BLaER1 (cell line): ENCODE measurements around the gene KCNMB3.

ENCODE experiments used
- H3K27ac ChIP-seq: shearing (Covaris generic); formaldehyde crosslinking; 2 replicates; pipeline ENCODE4 v1.8.1; 2022
- H3K27me3 ChIP-seq: shearing (Covaris generic); formaldehyde crosslinking; 2 replicates; pipeline ENCODE4 v1.8.1; 2022
- H3K36me3 ChIP-seq: shearing (Covaris generic); formaldehyde crosslinking; 2 replicates; pipeline ENCODE4 v1.8.1; 2022
- H3K4me1 ChIP-seq: shearing (Covaris generic); formaldehyde crosslinking; 2 replicates; pipeline ENCODE4 v1.8.1; 2022
- H3K4me2 ChIP-seq: shearing (Covaris generic); formaldehyde crosslinking; 2 replicates; pipeline ENCODE4 v1.8.1; 2022
- H3K4me3 ChIP-seq: shearing (Covaris generic); formaldehyde crosslinking; 2 replicates; pipeline ENCODE4 v1.8.1; 2022
- H3K9ac ChIP-seq: shearing (Covaris generic); formaldehyde crosslinking; 2 replicates; pipeline ENCODE4 v1.8.1; 2022
- H3K9me3 ChIP-seq: shearing (Covaris generic); formaldehyde crosslinking; 2 replicates; pipeline ENCODE4 v1.8.1; 2022
- H4K20me1 ChIP-seq: shearing (Covaris generic); formaldehyde crosslinking; 2 replicates; pipeline ENCODE4 v1.8.1; 2022
- Cebpa-rat ChIP-seq: shearing (Covaris generic); IDR thresholded peaks from 2 replicates; pipeline ENCODE4 v1.8.1; 2022

Gene KCNMB3, protein sequence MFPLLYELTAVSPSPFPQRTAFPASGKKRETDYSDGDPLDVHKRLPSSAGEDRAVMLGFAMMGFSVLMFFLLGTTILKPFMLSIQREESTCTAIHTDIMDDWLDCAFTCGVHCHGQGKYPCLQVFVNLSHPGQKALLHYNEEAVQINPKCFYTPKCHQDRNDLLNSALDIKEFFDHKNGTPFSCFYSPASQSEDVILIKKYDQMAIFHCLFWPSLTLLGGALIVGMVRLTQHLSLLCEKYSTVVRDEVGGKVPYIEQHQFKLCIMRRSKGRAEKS

DNA sequence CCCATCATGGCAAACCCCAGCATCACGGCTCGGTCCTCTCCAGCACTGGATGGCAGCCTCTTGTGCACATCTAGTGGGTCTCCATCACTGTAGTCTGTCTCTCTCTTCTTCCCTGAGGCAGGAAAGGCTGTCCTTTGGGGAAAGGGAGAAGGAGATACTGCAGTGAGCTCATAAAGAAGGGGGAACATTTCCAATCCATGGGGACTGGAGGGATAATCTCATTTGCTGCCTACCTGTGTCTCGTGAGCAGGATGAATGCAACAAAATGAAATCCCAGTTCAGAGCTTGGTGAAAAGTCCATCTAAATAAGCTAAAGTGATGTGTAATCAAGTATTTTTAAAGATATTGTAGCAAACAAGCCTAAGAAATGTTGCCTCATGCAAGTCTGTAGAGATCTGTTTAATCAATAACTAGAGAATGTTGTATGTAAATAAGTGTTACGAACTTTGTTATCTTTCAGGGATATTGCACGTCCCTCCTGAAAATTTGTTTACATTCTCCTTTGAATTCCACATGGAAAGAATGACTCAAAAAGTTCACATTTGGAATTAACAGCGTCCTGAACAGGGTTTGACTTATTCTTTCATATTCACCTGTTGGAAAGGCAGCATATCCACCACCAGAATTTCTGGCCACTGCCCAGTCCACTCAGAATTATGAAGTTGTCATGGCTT, at the start of gene KCNMB3:
KCNMB3 (minus strand) TSS at position 312 of the 674 bp plus-strand sequence; CDS start at position 188, 124 bp downstream.
- TF ChIP-seq Cebpa-rat, result no peak

DNA sequence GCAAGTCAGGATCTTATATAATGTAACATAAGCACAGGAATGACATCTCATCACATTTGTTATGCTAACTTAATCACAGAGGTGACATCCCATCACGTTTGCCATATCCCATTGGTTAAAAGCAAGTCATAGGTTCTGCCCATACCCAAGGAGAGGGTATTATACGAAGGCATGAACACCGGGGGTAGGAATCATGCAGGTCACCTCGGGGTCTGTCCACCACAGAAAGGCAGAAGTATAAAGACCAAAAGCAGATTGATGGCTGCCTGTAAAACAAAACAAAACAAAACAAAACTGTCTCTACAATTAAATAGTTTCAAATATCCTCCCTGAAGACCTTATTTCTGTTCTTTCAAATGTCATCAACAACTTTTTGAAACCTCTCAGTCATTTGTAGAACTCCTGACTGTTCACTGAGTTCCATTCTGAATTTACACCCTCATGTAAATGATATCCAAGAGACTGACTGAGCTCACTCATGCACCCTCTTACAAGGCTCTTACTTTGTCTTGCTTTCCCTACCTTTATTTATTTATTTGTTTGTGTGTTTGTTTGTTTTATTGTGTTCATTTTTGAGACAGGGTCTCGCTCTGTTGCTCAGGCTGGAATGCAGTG, 49.2 kb upstream of the KCNMB3 start:
- no peaks in the 10 kb centered on the region for H3K4me1 ChIP-seq
- H3K4me3 ChIP-seq, result no peak overlapping the region
- H3K27me3 ChIP-seq, result no peaks in the 10 kb centered on the region
- TF ChIP-seq Cebpa-rat, result no peak
- H3K27ac ChIP-seq, result no peak overlapping the region
- H3K36me3 ChIP-seq, result no peaks in the 10 kb centered on the region
- H3K9ac ChIP-seq, result no peak overlapping the region
- peaks cover 11% of the 10 kb centered on the region; the same call in 1 of the 2 replicates for H3K9me3 ChIP-seq
- no peaks in the 10 kb centered on the region for H4K20me1 ChIP-seq
- H3K4me2 ChIP-seq, result no peak overlapping the region

More for the DNA sequence above, at the start of gene KCNMB3:
- H3K4me2 ChIP-seq, result no peak within 1 kb of the TSS
- no peaks in the 10 kb centered on the region for H3K36me3 ChIP-seq
- H4K20me1 ChIP-seq, result no peaks in the 10 kb centered on the region
- no peaks in the 10 kb centered on the region for H3K9me3 ChIP-seq
- H3K27me3 ChIP-seq, result no peaks in the 10 kb centered on the region
- H3K27ac ChIP-seq, result no peak within 1 kb of the TSS
- H3K4me3 ChIP-seq, result no peak within 1 kb of the TSS
- no peak within 1 kb of the TSS for H3K9ac ChIP-seq
- H3K4me1 ChIP-seq, result no peaks in the 10 kb centered on the region

DNA sequence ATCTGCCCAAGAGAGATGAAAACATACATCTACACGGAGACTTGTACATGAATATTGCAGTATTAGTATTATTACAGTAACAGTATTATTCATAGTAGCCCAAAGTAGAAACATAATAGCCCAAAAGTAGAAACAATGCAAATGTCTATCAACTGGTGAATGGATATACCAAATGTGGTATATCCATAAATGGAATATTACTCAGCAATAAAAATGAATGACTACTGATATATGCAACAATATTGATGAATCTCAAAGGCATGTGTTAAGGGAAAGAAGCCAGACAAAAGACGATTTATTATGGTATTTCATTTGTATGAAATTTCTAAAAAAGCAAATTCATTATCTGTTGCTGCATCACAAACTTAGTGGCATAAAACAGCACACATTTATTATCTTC, 48.4 kb upstream of the KCNMB3 start:
- Histone ChIP-seq H3K4me2 (no peak overlapping the region), H4K20me1 (no peaks in the 10 kb centered on the region), H3K9me3 (peaks cover 11% of the 10 kb centered on the region; the same call in 1 of the 2 replicates), H3K4me3 (no peak overlapping the region), H3K36me3 (no peaks in the 10 kb centered on the region), H3K27me3 (no peaks in the 10 kb centered on the region), H3K9ac (no peak overlapping the region), H3K27ac (no peak overlapping the region), H3K4me1 (no peaks in the 10 kb centered on the region)
- no peak for TF ChIP-seq Cebpa-rat

DNA sequence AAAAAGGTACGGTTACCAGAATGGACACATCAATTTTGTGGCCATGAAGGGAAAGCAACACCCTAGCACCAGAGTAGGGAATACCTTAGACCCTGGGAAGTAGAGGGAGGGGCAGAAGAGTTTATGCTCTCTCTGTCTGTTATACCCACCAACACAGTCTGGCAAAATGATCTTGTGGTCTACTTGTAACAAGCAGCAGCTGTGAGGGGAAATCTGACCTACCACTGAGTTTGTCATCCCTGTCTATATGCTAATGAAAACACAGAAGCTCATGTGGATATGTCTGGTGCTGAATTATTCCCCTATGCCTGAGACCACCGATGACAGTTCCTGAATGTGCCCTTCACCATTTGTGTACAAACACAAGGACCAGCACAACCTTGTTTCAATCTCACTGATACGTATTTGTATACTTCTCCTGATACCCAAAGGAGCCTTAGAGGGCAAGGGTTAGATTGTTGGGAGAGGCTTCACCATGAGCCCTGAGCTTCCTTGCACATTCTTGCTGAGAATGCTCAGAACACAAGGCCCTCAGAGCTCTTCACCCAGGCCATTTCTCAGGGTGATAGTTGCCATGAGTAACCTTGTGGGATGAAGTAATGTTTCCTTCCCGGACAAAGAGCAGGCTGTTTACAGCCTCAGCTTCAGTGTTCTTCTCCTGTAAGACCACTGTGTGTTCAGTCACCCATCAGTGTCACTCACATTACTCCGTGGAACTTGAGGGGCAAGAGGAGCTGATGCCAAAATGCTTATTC, 47.2 kb upstream of the KCNMB3 start:
- H3K27me3 ChIP-seq, result no peaks in the 10 kb centered on the region
- H3K9me3 ChIP-seq, result peaks cover 11% of the 10 kb centered on the region; the same call in 1 of the 2 replicates
- H3K27ac ChIP-seq, result no peak overlapping the region
- H3K4me3 ChIP-seq, result no peak overlapping the region
- H4K20me1 ChIP-seq, result no peaks in the 10 kb centered on the region
- no peak overlapping the region for H3K4me2 ChIP-seq
- no peaks in the 10 kb centered on the region for H3K36me3 ChIP-seq
- no peaks in the 10 kb centered on the region for H3K4me1 ChIP-seq
- H3K9ac ChIP-seq, result no peak overlapping the region
- no peak for TF ChIP-seq Cebpa-rat

DNA sequence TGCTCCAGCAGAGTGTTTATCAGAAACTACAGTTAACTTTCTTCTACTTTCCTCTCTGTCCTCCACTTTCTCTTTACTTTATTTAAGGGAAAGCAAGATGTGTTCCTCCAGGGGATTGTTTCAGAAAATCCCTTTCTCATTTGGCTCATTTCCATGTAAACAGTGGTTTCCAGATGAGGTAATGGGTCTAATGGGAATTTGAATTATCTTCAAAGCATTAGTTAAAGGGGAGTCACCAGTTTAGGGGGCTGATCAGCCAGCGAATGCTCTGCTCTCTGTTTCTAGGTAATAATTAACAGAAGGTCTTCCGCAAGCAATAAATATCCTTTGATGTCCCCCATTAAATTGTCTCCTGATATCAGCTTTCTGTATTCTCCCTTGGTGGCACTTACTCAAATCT, 41.5 kb upstream of the KCNMB3 start:
- TF ChIP-seq Cebpa-rat, result no peak
- Histone ChIP-seq H3K4me1 (no peaks in the 10 kb centered on the region), H3K4me3 (no peak overlapping the region), H3K27ac (no peak overlapping the region), H3K36me3 (no peaks in the 10 kb centered on the region), H3K4me2 (no peak overlapping the region), H3K9ac (no peak overlapping the region), H3K9me3 (no peaks in the 10 kb centered on the region), H4K20me1 (no peaks in the 10 kb centered on the region), H3K27me3 (no peaks in the 10 kb centered on the region)

DNA sequence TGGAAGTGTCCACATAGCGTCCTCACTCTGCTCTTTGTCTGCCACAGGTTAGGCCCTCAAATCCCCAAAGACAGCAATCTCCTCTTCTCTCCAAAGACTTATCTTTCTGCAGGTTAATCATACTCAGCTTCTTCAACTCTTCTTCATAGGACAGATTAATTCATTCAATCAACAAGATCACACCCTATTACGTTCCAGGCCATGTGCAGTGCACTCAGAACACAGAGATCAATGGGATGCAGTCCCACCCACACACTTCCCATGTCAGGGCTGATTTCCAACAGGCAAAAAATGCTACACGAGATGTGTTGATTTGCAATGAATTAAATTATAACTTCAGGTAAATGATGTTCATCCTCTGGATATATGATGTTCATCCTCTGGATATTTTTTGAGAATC, 38.4 kb upstream of the KCNMB3 start:
- H3K4me2 ChIP-seq, result no peak overlapping the region
- TF ChIP-seq Cebpa-rat, result no peak
- H3K9me3 ChIP-seq, result no peaks in the 10 kb centered on the region
- H4K20me1 ChIP-seq, result no peaks in the 10 kb centered on the region
- no peaks in the 10 kb centered on the region for H3K36me3 ChIP-seq
- no peak overlapping the region for H3K9ac ChIP-seq
- no peaks in the 10 kb centered on the region for H3K4me1 ChIP-seq
- no peak overlapping the region for H3K4me3 ChIP-seq
- no peaks in the 10 kb centered on the region for H3K27me3 ChIP-seq
- H3K27ac ChIP-seq, result no peak overlapping the region

DNA sequence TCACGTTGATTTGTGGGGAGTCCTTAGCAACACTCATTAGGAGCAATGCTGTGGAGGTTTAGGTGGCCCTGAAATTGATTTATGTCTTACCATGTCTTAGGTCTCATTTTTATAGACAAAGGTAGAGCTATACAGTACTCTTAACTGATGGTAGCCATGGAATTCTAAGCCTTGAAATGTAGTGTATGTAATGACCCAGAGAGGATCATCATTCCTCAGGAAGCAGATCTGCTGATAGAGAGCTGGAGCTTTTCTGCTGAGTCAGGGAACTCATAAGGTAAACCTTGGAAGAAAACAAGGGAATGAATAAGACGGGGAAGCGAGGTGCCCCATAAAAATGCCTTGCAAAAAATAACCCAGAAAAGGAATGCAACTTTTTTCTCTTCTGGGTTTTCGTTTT, 37.9 kb upstream of the KCNMB3 start:
- Histone ChIP-seq H3K27ac (no peak overlapping the region), H3K4me2 (no peak overlapping the region), H3K4me1 (no peaks in the 10 kb centered on the region), H3K9me3 (no peaks in the 10 kb centered on the region), H3K27me3 (no peaks in the 10 kb centered on the region), H3K4me3 (no peak overlapping the region), H3K9ac (no peak overlapping the region), H4K20me1 (no peaks in the 10 kb centered on the region), H3K36me3 (no peaks in the 10 kb centered on the region)
- TF ChIP-seq Cebpa-rat, result no peak

DNA sequence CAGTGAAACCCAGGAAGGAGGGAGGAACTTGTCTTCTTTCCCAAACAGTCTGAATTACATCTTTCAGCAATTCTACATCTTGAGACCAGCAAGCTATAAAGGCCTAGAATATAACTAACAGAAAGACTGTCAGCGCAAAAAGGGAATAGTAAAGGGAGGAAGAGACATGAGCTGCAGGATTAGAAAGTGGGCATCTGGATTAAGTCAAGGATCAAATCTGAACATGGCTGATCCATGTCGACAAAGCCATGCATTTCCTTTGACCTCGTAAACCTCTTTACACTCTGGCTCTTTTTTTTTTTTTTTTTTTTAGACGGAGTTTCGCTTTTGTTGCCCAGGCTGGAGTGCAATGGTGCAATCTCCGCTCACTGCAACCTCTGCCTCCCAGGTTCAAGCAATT, 35.4 kb upstream of the KCNMB3 start:
- Histone ChIP-seq H3K4me3 (no peak overlapping the region), H3K4me1 (no peaks in the 10 kb centered on the region), H4K20me1 (no peaks in the 10 kb centered on the region), H3K27me3 (no peaks in the 10 kb centered on the region), H3K27ac (no peak overlapping the region), H3K9ac (no peak overlapping the region), H3K4me2 (no peak overlapping the region), H3K36me3 (no peaks in the 10 kb centered on the region), H3K9me3 (no peaks in the 10 kb centered on the region)
- TF ChIP-seq Cebpa-rat, result no peak

DNA sequence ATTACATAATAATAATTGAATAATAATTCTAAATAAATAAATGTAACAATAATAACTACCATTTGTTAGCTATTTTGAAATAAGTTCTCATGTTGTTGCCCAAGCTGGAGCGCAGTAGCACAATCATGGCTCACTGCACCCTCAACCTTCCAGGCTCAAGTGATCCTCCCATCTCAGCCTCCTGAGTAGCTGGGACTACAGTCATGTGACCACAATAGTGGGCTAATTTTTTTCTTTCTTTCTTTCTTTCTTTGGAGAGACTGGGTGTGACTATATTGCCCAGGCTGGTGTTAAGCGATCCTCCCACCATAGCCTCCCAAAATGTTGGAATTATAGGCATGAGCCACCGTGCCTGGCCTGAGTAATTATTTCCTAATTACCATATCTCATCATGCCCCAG, 30.9 kb upstream of the KCNMB3 start:
- Histone ChIP-seq H3K9ac (no peak overlapping the region), H3K9me3 (no peaks in the 10 kb centered on the region), H4K20me1 (no peaks in the 10 kb centered on the region), H3K4me2 (no peak overlapping the region), H3K4me1 (no peaks in the 10 kb centered on the region), H3K36me3 (no peaks in the 10 kb centered on the region), H3K4me3 (no peak overlapping the region), H3K27me3 (no peaks in the 10 kb centered on the region), H3K27ac (no peak overlapping the region)
- TF ChIP-seq Cebpa-rat, result no peak
